Endothelial cell of umbilical vein (primary cell): Measurements from ENCODE around the gene KIAA1217. TPM values are rescaled to one million over a fixed set of nuclear protein-coding genes. Genes with fewer than 3 reads are reported as not detected.

Experiments used
- BruUV-seq: library from RNA; stranded (reverse); fragments of 400-500 nt; replicated peaks from 2 replicates; lab custom pipeline; 2021; lab: Mats Ljungman, UMichigan
- CTCF ChIA-PET: fragments of 300-600, 350-600 bp; sonication (Branson Sonifier 250); formaldehyde crosslinking; loops from one replicate; lab custom pipeline; 2021; ENCODE audit warnings: antibody characterized with exemption, inconsistent platforms; lab: Charles Lee
- POLR2A ChIA-PET: fragments of 300-600, 350-600 bp; sonication (Branson Sonifier 250); formaldehyde crosslinking; loops from one replicate; lab custom pipeline; 2021; ENCODE audit warnings: antibody characterized with exemption, inconsistent platforms; lab: Charles Lee
- DNase-seq: peaks from one replicate; pipeline ENCODE4 v3.0.0-alpha.2; 2011; ENCODE audit warnings: low read depth, low spot score
- FAIRE-seq: peaks from 2 replicates; lab custom pipeline; 2011; peaks lifted over from hg19 to GRCh38; lab: Jason Lieb, UNC
- H2AFZ ChIP-seq: 2 replicates; pipeline ENCODE4 v1.6.0; 2012; ENCODE audit warnings: low read depth, low read length, control low read depth, inconsistent platforms
- H3K27ac ChIP-seq: 2 replicates; pipeline ENCODE4 v1.5.1; 2011; ENCODE audit warnings: low read depth, mild to moderate bottlenecking, control low read depth, low read length, moderate library complexity; ENCODE audit not compliant: insufficient read depth
- H3K27me3 ChIP-seq, 2 experiments: 2 replicates each; pipeline versions ENCODE4 v1.6.0 to v1.6.1; 2011; ENCODE audit warnings: low read length in 2 of 2, mixed read lengths in 1 of 2; ENCODE audit not compliant: control insufficient read depth in 2 of 2, insufficient read depth in 2 of 2
- H3K36me3 ChIP-seq, 2 experiments: 2 replicates in 1 of 2; 3 replicates in 1 of 2; pipeline ENCODE4 v1.5.1; 2011; ENCODE audit warnings: low read length in 2 of 2, mild to moderate bottlenecking in 1 of 2, moderate library complexity in 1 of 2; ENCODE audit not compliant: control insufficient read depth in 2 of 2, insufficient read depth in 2 of 2; ENCODE audit errors: extremely low read depth in 1 of 2
- H3K4me1 ChIP-seq: 3 replicates; pipeline ENCODE4 v1.5.1; 2011; ENCODE audit warnings: mild to moderate bottlenecking, low read length; ENCODE audit not compliant: control insufficient read depth, insufficient read depth; ENCODE audit errors: extremely low read depth
- H3K4me2 ChIP-seq: 2 replicates; pipeline ENCODE4 v1.6.1; 2011; ENCODE audit warnings: low read length, control low read depth, mixed read lengths; ENCODE audit not compliant: insufficient read depth
- H3K4me3 ChIP-seq, 3 experiments: fragments of 200-600 bp in 1 of 3; sonication (generic), shearing (Covaris generic) in 1 of 3; replicated peaks in 1 of 3; 2 replicates each; pipeline ENCODE4 v1.5.1; 2011 to 2016; ENCODE audit warnings: control low read depth in 3 of 3, low read length in 3 of 3, mild to moderate bottlenecking in 2 of 3, inconsistent platforms in 1 of 3, low read depth in 1 of 3, moderate library complexity in 1 of 3; ENCODE audit not compliant: insufficient read depth in 1 of 3
- H3K79me2 ChIP-seq: 2 replicates; pipeline ENCODE4 v1.6.0; 2012; ENCODE audit warnings: low read length, inconsistent platforms; ENCODE audit not compliant: control insufficient read depth, insufficient read depth
- H3K9ac ChIP-seq: replicated peaks from 2 replicates; pipeline ENCODE3; 2011; ENCODE audit warnings: low read length, control low read depth; ENCODE audit not compliant: insufficient read depth; ENCODE audit errors: extremely low read depth
- H3K9me1 ChIP-seq: replicated peaks from 3 replicates; pipeline ENCODE4 v1.6.0; 2011; ENCODE audit warnings: mild to moderate bottlenecking, low read length; ENCODE audit not compliant: control insufficient read depth, insufficient read depth; ENCODE audit errors: extremely low read depth
- H3K9me3 ChIP-seq: replicated peaks from 2 replicates; pipeline ENCODE4 v1.5.1; 2012; ENCODE audit warnings: low read length, inconsistent platforms; ENCODE audit not compliant: control insufficient read depth, insufficient read depth
- H4K20me1 ChIP-seq: replicated peaks from 2 replicates; pipeline ENCODE3; 2011; ENCODE audit warnings: mild to moderate bottlenecking, low read length; ENCODE audit not compliant: control insufficient read depth, insufficient read depth; ENCODE audit errors: extremely low read depth
- EZH2 ChIP-seq: IDR thresholded peaks from 2 replicates; pipeline ENCODE4 v1.6.1; 2012; ENCODE audit warnings: borderline replicate concordance, low read depth, mild to moderate bottlenecking, moderate library complexity, low read length, inconsistent platforms; ENCODE audit not compliant: severe bottlenecking
- FOS ChIP-seq: IDR thresholded peaks from 2 replicates; pipeline ENCODE4 v1.6.1; 2011; ENCODE audit warnings: mild to moderate bottlenecking, low read length, moderate library complexity, borderline replicate concordance; ENCODE audit not compliant: insufficient read depth
- GATA2 ChIP-seq: IDR thresholded peaks from 2 replicates; pipeline ENCODE4 v1.7.0; 2011; ENCODE audit warnings: low read depth, mild to moderate bottlenecking, moderate library complexity, mixed read lengths, low read length; ENCODE audit not compliant: insufficient read length, insufficient read depth
- JUN ChIP-seq: IDR thresholded peaks from 2 replicates; pipeline ENCODE4 v1.6.1; 2011; ENCODE audit warnings: borderline replicate concordance, low read depth; ENCODE audit not compliant: insufficient read length, insufficient read depth
- MYC ChIP-seq: IDR thresholded peaks from one replicate; pipeline ENCODE4 v1.6.1; 2011; ENCODE audit warnings: mild to moderate bottlenecking, low read depth, low read length
- POLR2AphosphoS5 ChIP-seq: IDR thresholded peaks from 2 replicates; pipeline ENCODE4 v1.6.1; 2012; ENCODE audit warnings: low read depth, mild to moderate bottlenecking, control low read depth, low read length, moderate library complexity; ENCODE audit not compliant: insufficient read depth
- dilution Hi-C: fragments of 300-500 bp; cut with MboI; formaldehyde crosslinking; loops from one replicate; pipeline ENCODE4 v1.15.0; 2019; ENCODE audit warnings: low sequenced_read_pairs; ENCODE audit not compliant: extremely low pct_ligation_motif_present
- intact Hi-C: fragments of 100-400 bp; cut with micrococcal nuclease; formaldehyde crosslinking; loops from one replicate; pipeline ENCODE4 v1.10.0; 2022
- polyA plus RNA-seq, 4 experiments: library from polyadenylated mRNA; depleted of rRNA in 3 of 4; stranded (reverse) in 3 of 4; unstranded in 1 of 4; fragments of >200 nt; gene quantifications; 2 replicates each; pipeline versions ENCODE4 v1.2.1 to v1.2.3, GENCODE V29; 2011 to 2012; ENCODE audit warnings: missing spikeins in 1 of 4
- total RNA-seq: library from RNA; stranded (reverse); gene quantifications from 2 replicates; pipeline ENCODE4 v1.2.3, GENCODE V29; 2021
- TF ChIP-seq, protein P1 (sequence below), 2 donors: IDR thresholded peaks; 1 replicate in 1 of 2; 2 replicates in 1 of 2; pipeline ENCODE4 v1.5.1; 2011; ENCODE audit warnings: low read length in 2 of 2, mild to moderate bottlenecking in 2 of 2, moderate library complexity in 2 of 2, control low read depth in 1 of 2, inconsistent platforms in 1 of 2, low read depth in 1 of 2; ENCODE audit not compliant: insufficient read depth in 1 of 2; ENCODE audit errors: extremely low read depth in 1 of 2
- TF ChIP-seq, protein P2 (sequence below): IDR thresholded peaks from 2 replicates; pipeline ENCODE4 v1.6.1; 2011; ENCODE audit not compliant: insufficient read depth, insufficient read length

Gene KIAA1217
- total and polyA plus RNA-seq, 2 donors (not counting 3 experiments of a cell fraction or from before 2014, with no cell fraction given), result 0.83 to 10.3 TPM

DNA sequence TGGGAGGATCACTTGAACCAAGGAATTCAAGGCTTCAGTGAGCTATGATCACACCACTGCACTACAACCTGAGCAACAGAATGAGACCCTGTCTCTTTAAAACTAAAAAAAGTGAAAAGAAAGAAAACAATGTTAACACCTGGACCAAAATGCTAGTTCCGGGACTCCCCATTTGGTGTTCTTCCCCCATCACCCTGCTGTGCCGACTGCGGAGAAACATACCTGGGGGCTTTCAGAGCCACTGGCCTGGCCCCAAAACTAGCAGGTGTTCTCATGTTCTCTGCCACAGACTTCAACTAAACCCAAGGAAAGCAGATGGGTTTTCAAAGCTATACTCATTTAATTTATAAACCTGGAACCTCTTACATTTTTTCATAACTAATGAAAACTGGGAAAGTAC, 250.9 kb downstream of the KIAA1217 start:
- Histone ChIP-seq H3K27ac (no peak overlapping the region), H3K9me3 (no peaks in the 10 kb centered on the region), H3K36me3 (no peaks in the 10 kb centered on the region), H3K4me1 (peaks cover 6% of the 10 kb centered on the region), H4K20me1 (no peaks in the 10 kb centered on the region), H3K4me3 (no peak overlapping the region), H3K4me2 (no peak overlapping the region), H3K79me2 (no peaks in the 10 kb centered on the region), H3K9ac (no peak overlapping the region), H3K27me3 (no peaks in the 10 kb centered on the region), H2AFZ (no peak overlapping the region), H3K9me1 (no peaks in the 10 kb centered on the region)
- ChIA-PET CTCF (no interaction called here), POLR2A (no interaction called here)
- DNase-seq (no peak), FAIRE-seq (no peak)
- dilution Hi-C loops (no loop called here), intact Hi-C loops (no loop called here)
- BruUV-seq, result no TSS peak
- no peak for TF ChIP-seq FOS
- TF ChIP-seq, protein P1, sequence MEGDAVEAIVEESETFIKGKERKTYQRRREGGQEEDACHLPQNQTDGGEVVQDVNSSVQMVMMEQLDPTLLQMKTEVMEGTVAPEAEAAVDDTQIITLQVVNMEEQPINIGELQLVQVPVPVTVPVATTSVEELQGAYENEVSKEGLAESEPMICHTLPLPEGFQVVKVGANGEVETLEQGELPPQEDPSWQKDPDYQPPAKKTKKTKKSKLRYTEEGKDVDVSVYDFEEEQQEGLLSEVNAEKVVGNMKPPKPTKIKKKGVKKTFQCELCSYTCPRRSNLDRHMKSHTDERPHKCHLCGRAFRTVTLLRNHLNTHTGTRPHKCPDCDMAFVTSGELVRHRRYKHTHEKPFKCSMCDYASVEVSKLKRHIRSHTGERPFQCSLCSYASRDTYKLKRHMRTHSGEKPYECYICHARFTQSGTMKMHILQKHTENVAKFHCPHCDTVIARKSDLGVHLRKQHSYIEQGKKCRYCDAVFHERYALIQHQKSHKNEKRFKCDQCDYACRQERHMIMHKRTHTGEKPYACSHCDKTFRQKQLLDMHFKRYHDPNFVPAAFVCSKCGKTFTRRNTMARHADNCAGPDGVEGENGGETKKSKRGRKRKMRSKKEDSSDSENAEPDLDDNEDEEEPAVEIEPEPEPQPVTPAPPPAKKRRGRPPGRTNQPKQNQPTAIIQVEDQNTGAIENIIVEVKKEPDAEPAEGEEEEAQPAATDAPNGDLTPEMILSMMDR (IDR thresholded peaks at IDR 0.05; ENCODE audit: extremely low read depth in 1 of 2, insufficient read depth in 1 of 2, low read depth in 1 of 2, low read length in 2 of 2), result no peak
- TF ChIP-seq, protein P2, sequence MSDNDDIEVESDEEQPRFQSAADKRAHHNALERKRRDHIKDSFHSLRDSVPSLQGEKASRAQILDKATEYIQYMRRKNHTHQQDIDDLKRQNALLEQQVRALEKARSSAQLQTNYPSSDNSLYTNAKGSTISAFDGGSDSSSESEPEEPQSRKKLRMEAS, result no peak
- no peak for TF ChIP-seq POLR2AphosphoS5
- no peak for TF ChIP-seq JUN
- no peak for TF ChIP-seq GATA2
- TF ChIP-seq EZH2, result no peak
- TF ChIP-seq MYC, result no peak
